Vagina (tissue), 2 donors: ENCODE data around the gene ACOX3. TPM values are rescaled to one million over a fixed set of nuclear protein-coding genes. Genes with fewer than 3 reads are reported as not detected.

Experiments used
- DNase-seq, 2 donors: peaks; one replicate each; pipeline ENCODE4 v3.0.0-alpha.2; 2017; ENCODE audit errors: extremely low spot score in 2 of 2
- H3K27ac ChIP-seq: fragments of 200-600 bp; sonication (generic); one replicate; pipeline ENCODE4 v1.5.1; 2019
- H3K27me3 ChIP-seq: fragments of 200-600 bp; sonication (generic); one replicate; pipeline ENCODE4 v1.5.1; 2019
- H3K36me3 ChIP-seq, 2 donors: fragments of 200-600 bp; sonication (generic); one replicate each; pipeline ENCODE4 v1.5.1; 2017 to 2019
- H3K4me1 ChIP-seq: fragments of 200-600 bp; sonication (generic); one replicate; pipeline ENCODE4 v1.5.1; 2019
- H3K4me3 ChIP-seq, 2 donors: fragments of 200-600 bp; sonication (generic); 1 replicate in 1 of 2; 2 replicates in 1 of 2; pipeline ENCODE4 v1.5.1; 2016 to 2019
- H3K9me3 ChIP-seq: fragments of 200-600 bp; sonication (generic); one replicate; pipeline ENCODE4 v1.5.1; 2019
- CTCF ChIP-seq, 3 experiments: fragments of 450-650 bp in 2 of 3; fragments of 200-600 bp in 1 of 3; sonication (generic) in 1 of 3; IDR thresholded peaks; one replicate each; pipeline ENCODE4 v1.5.1; 2017 to 2019; ENCODE audit warnings: antibody characterized with exemption in 3 of 3, mild to moderate bottlenecking in 2 of 3, moderate library complexity in 2 of 3
- POLR2A ChIP-seq, 2 donors: fragments of 450-650 bp; IDR thresholded peaks; one replicate each; pipeline ENCODE4 v1.6.1; 2017; ENCODE audit warnings: antibody characterized with exemption in 2 of 2, mild to moderate bottlenecking in 2 of 2, moderate library complexity in 2 of 2
- POLR2AphosphoS5 ChIP-seq, 2 donors: sonication (generic); formaldehyde crosslinking; IDR thresholded peaks; one replicate each; pipeline ENCODE4 v1.9.0; 2017; ENCODE audit warnings: antibody characterized with exemption in 2 of 2, mild to moderate bottlenecking in 2 of 2, low read depth in 1 of 2; ENCODE audit not compliant: insufficient read depth in 1 of 2
- intact Hi-C: fragments of 100-400 bp; cut with DNase I; formaldehyde crosslinking; loops from one replicate; pipeline ENCODE4 v1.15.1; 2023
- total RNA-seq: library from RNA; depleted of rRNA; stranded (reverse); fragments of >200 nt; gene quantifications from one replicate; pipeline ENCODE4 v1.2.3, GENCODE V29; 2016

The ACOX3 gene
- total RNA-seq, 1 donor from 2014 or later, result 46.9 TPM

GRCh38 chr4:8321771-8322170 is 118.8 kb downstream of the ACOX3 start:
- Histone ChIP-seq H3K9me3 (no peaks in the 10 kb centered on the region), H3K27ac (no peak overlapping the region), H3K4me3 (no peak overlapping the region), H3K36me3 (no peaks in the 10 kb centered on the region), H3K4me1 (peaks cover 12% of the 10 kb centered on the region), H3K27me3 (no peaks in the 10 kb centered on the region)
- intact Hi-C loops, result no loop called here
- peak in 1 of 2 donors; percentile 58 for DNase-seq
- TF ChIP-seq POLR2AphosphoS5 (IDR thresholded peaks at IDR 0.05; ENCODE audit: insufficient read depth in 1 of 2, low read depth in 1 of 2) (no peak), POLR2A (IDR thresholded peaks at IDR 0.05) (no peak), CTCF (IDR thresholded peaks at IDR 0.05) (no peak)

- Histone ChIP-seq H3K9me3 (no peaks in the 10 kb centered on the region), H3K27me3 (no peaks in the 10 kb centered on the region), H3K27ac (no peak overlapping the region), H3K4me3 (no peak overlapping the region), H3K4me1 (peaks cover 17% of the 10 kb centered on the region), H3K36me3 (no peaks in the 10 kb centered on the region)
- TF ChIP-seq CTCF (IDR thresholded peaks at IDR 0.05) (no peak), POLR2A (IDR thresholded peaks at IDR 0.05) (no peak), POLR2AphosphoS5 (IDR thresholded peaks at IDR 0.05; ENCODE audit: insufficient read depth in 1 of 2, low read depth in 1 of 2) (no peak)
- intact Hi-C loops, result no loop called here
- DNase-seq, result no peak
These were observed 119.3 kb downstream of the ACOX3 start for GRCh38 chr4:8321220-8321619.

- no peaks in the 10 kb centered on the region for H3K36me3 ChIP-seq
- intact Hi-C loops, result no loop called here
- H3K9me3 ChIP-seq, result no peaks in the 10 kb centered on the region
- DNase-seq, result peak in 1 of 2 donors; percentile 79
- H3K4me1 ChIP-seq, result peaks cover 26% of the 10 kb centered on the region
- no peak for TF ChIP-seq CTCF (IDR thresholded peaks at IDR 0.05)
- TF ChIP-seq POLR2A (IDR thresholded peaks at IDR 0.05), result no peak
- no peak for TF ChIP-seq POLR2AphosphoS5 (IDR thresholded peaks at IDR 0.05; ENCODE audit: insufficient read depth in 1 of 2, low read depth in 1 of 2)
- no peak overlapping the region for H3K4me3 ChIP-seq
- H3K27ac ChIP-seq, result peak overlapping the region; percentile 73
- no peaks in the 10 kb centered on the region for H3K27me3 ChIP-seq
These were observed 120.2 kb downstream of the ACOX3 start for GRCh38 chr4:8320386-8320750.

- Histone ChIP-seq H3K27ac (peak overlapping the region; percentile 73), H3K4me1 (peaks cover 29% of the 10 kb centered on the region), H3K9me3 (no peaks in the 10 kb centered on the region), H3K4me3 (no peak overlapping the region), H3K36me3 (no peaks in the 10 kb centered on the region), H3K27me3 (no peaks in the 10 kb centered on the region)
- intact Hi-C loops, result no loop called here
- no peak for TF ChIP-seq POLR2A (IDR thresholded peaks at IDR 0.05)
- peak in 1 of 2 donors; percentile 40 for TF ChIP-seq POLR2AphosphoS5 (IDR thresholded peaks at IDR 0.05; ENCODE audit: insufficient read depth in 1 of 2, low read depth in 1 of 2)
- TF ChIP-seq CTCF (IDR thresholded peaks at IDR 0.05), result no peak
- DNase-seq, result peak; percentile 64 to 86
These were observed 120.7 kb downstream of the ACOX3 start for GRCh38 chr4:8319731-8320385.

- intact Hi-C loops, result no loop called here
- no peak overlapping the region for H3K27ac ChIP-seq
- no peaks in the 10 kb centered on the region for H3K27me3 ChIP-seq
- peaks cover 29% of the 10 kb centered on the region for H3K4me1 ChIP-seq
- no peak for TF ChIP-seq CTCF (IDR thresholded peaks at IDR 0.05)
- DNase-seq, result peak; percentile 42 to 58
- H3K36me3 ChIP-seq, result no peaks in the 10 kb centered on the region
- no peak overlapping the region for H3K4me3 ChIP-seq
- H3K9me3 ChIP-seq, result no peaks in the 10 kb centered on the region
These were observed 121.5 kb downstream of the ACOX3 start for GRCh38 chr4:8319061-8319460.
